Measurements from ENCODE around the gene AP3B1.

GRCh38 chr5:78252715-78253114 is 41.8 kb downstream of the AP3B1 start:
- no peak for TF ChIP-seq CTCF (IDR thresholded peaks at IDR 0.05)
- TF ChIP-seq EZH2 (IDR thresholded peaks at IDR 0.05; ENCODE audit: borderline replicate concordance, insufficient read depth, low read depth, low read length, poor library complexity, severe bottlenecking) = no peak
